Measurements from ENCODE around the gene MTMR6.

The MTMR6 gene

GRCh38 chr13:25217023-25217885 lies 70.0 kb downstream of the MTMR6 start:
- DNase-seq (ENCODE audit: low read depth in 2 of 2) = no peak

GRCh38 chr13:25215253-25215575 lies 72.1 kb downstream of the MTMR6 start:
- no peak for DNase-seq (ENCODE audit: low read depth in 2 of 2)

- no peak for DNase-seq (ENCODE audit: low read depth in 2 of 2)
Observed at GRCh38 chr13:25214491-25215252, 72.6 kb downstream of the MTMR6 start.

GRCh38 chr13:25213715-25214114 lies 73.6 kb downstream of the MTMR6 start:
- DNase-seq (ENCODE audit: low read depth in 2 of 2) = no peak

GRCh38 chr13:25210842-25211569 lies 76.3 kb downstream of the MTMR6 start:
- DNase-seq (ENCODE audit: low read depth in 2 of 2) = no peak

GRCh38 chr13:25207291-25207810 lies 79.9 kb downstream of the MTMR6 start:
- no peak for DNase-seq (ENCODE audit: low read depth in 2 of 2)

GRCh38 chr13:25204863-25205262 lies 82.4 kb downstream of the MTMR6 start:
- no peak for DNase-seq (ENCODE audit: low read depth in 2 of 2)

- DNase-seq (ENCODE audit: low read depth in 2 of 2) = no peak
Observed at GRCh38 chr13:25203127-25203740, 84.1 kb downstream of the MTMR6 start.

GRCh38 chr13:25200783-25201182 lies 86.5 kb downstream of the MTMR6 start:
- no peak for DNase-seq (ENCODE audit: low read depth in 2 of 2)

- DNase-seq (ENCODE audit: low read depth in 2 of 2) = no peak
Observed at GRCh38 chr13:25198647-25199046, 88.6 kb downstream of the MTMR6 start.

- no peak for DNase-seq (ENCODE audit: low read depth in 2 of 2)
Observed at GRCh38 chr13:25196971-25197370, 90.3 kb downstream of the MTMR6 start.

All from fibroblast of skin of left quadriceps (primary cell).